Ishikawa (cell line): Measurements from ENCODE around the gene TAGAP.

Experiments used
- CREB1 ChIP-seq: IDR thresholded peaks from 2 replicates; pipeline ENCODE4 v1.6.1; 2012; ENCODE audit warnings: low read depth
- TF ChIP-seq, protein P1 (sequence below): IDR thresholded peaks from 2 replicates; pipeline ENCODE4 v1.6.1; 2012

DNA sequence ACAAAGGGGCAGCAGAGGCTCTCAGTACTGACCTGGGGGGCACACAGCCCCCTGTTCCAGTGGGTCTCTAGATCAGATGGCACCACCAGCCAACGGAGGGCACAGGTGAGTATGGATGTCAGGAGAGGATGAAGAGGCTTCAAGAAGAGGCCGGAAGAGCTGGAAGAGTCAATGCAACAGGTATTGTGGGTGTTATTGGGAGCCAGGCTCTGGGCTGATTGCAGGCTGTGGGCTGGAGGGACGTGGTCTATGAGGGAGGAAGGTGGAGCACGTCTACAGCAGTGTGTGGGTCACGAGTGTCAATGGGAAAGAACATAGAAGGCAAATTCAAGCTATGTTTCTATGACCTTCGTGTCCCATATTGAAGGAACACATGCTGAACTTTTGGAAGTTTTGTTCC lies 18.8 kb upstream of the TAGAP start:
- TF ChIP-seq CREB1, result no peak
- TF ChIP-seq, protein P1, sequence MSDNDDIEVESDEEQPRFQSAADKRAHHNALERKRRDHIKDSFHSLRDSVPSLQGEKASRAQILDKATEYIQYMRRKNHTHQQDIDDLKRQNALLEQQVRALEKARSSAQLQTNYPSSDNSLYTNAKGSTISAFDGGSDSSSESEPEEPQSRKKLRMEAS, result no peak
